Osteocyte (in vitro differentiated cells): ENCODE results near the gene MRPS11. TPM values are rescaled to one million over a fixed set of nuclear protein-coding genes. Genes with fewer than 3 reads are reported as not detected.
"Not testable (repeated sequence)": the region's sequence is repeated elsewhere in the genome, so short reads cannot be mapped to it uniquely, and the experiment has no call there.

Experiments used
- DNase-seq: peaks from one replicate; pipeline ENCODE4 v3.0.0; 2021; ENCODE audit warnings: mixed read lengths; ENCODE audit not compliant: unreplicated experiment; ENCODE audit errors: extremely low spot score
- H3K27ac Mint-ChIP-seq: one replicate; pipeline ENCODE4 v1.8.0; 2021; ENCODE audit warnings: mild to moderate bottlenecking, mixed read lengths; ENCODE audit not compliant: unreplicated experiment
- H3K27me3 Mint-ChIP-seq: one replicate; pipeline ENCODE4 v1.8.0; 2021; ENCODE audit warnings: mixed read lengths; ENCODE audit not compliant: unreplicated experiment
- H3K36me3 Mint-ChIP-seq: one replicate; pipeline ENCODE4 v1.8.0; 2021; ENCODE audit warnings: mixed read lengths; ENCODE audit not compliant: unreplicated experiment
- H3K4me1 Mint-ChIP-seq: one replicate; pipeline ENCODE4 v1.8.0; 2021; ENCODE audit warnings: mixed read lengths; ENCODE audit not compliant: unreplicated experiment
- H3K4me3 Mint-ChIP-seq: one replicate; pipeline ENCODE4 v1.8.0; 2021; ENCODE audit warnings: mild to moderate bottlenecking, moderate library complexity, mixed read lengths; ENCODE audit not compliant: unreplicated experiment
- H3K9me3 Mint-ChIP-seq: one replicate; pipeline ENCODE4 v1.8.0; 2021; ENCODE audit warnings: mixed read lengths; ENCODE audit not compliant: unreplicated experiment
- CTCF ChIP-seq: fragments of 200-600 bp; sonication (generic); IDR thresholded peaks from 2 replicates; pipeline ENCODE4 v1.5.0; 2021; ENCODE audit warnings: antibody characterized with exemption, mild to moderate bottlenecking, moderate library complexity
- total RNA-seq: library from RNA; stranded (reverse); gene quantifications from 2 replicates; pipeline ENCODE4 v1.2.1, GENCODE V29; 2021

Gene MRPS11
- total RNA-seq, 1 donor from 2014 or later = 41.9 TPM

DNA sequence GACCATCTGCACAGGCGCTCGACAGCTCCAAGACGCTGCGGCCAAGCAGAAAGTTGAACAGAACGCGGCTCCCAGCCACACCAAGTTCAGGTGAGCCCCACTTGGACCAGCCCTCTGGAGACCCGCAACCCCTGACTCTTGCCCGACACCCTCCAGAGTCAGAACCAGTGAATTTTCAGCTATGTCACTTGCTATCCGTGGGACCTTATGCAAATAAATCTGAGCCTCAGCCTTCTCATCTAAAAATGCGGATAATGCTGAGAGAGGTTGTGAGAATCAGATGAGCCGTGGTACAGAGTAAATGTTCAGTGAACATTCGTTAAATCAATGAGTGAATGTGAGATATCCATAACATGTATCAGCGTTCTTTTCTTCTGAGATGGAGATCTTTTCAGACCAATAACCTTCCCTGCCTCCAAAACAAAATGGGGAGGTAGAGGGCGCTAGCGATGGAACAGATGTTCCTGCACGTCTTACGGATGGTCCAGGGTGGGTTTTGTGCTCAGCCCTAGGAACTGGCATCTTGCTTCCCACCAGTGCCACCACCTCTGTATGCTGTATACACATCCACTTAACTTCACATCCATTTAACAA is 524 bp downstream of the MRPS11 start:
- Mint-ChIP-seq H3K36me3 (peaks cover 9% of the 10 kb centered on the region), H3K4me3 (peak overlapping the region; percentile 92), H3K9me3 (no peaks in the 10 kb centered on the region), H3K27me3 (no peaks in the 10 kb centered on the region), H3K27ac (peak overlapping the region; percentile 99), H3K4me1 (peaks cover 25% of the 10 kb centered on the region)
- TF ChIP-seq CTCF = peak; percentile 27
- DNase-seq = peak; percentile 44

GRCh38 chr15:88468721-88469120 is 1.2 kb downstream of the MRPS11 start:
- not testable (repeated sequence) for H3K9me3 Mint-ChIP-seq, H3K27me3 Mint-ChIP-seq, H3K36me3 Mint-ChIP-seq, H3K27ac Mint-ChIP-seq
- Mint-ChIP-seq H3K4me1 (peaks cover 25% of the 10 kb centered on the region), H3K4me3 (peak overlapping the region; percentile 92)
- DNase-seq = peak; percentile 34

DNA sequence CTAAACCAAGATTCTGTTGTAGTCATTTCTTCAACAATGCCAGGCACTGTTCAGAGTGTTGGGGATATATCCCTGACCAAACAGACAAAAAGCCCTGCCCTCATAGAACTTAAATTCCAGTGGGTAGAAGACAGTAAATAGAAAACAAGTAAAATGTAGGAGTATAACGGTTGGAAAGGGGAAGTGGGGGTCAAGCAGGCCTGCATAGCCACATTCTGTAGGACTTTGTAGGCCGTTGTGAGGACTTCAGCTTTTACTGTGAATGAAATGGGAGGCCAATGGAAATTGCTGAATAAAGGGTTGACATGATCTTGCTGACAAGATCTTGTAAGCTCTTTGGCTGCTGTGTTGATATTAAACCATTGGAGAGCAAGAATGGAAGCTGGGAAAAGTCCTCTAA is 1.8 kb downstream of the MRPS11 start:
- Mint-ChIP-seq H3K27me3 (no peaks in the 10 kb centered on the region), H3K36me3 (peaks cover 7% of the 10 kb centered on the region), H3K27ac (no peak overlapping the region), H3K9me3 (no peaks in the 10 kb centered on the region), H3K4me3 (no peak overlapping the region), H3K4me1 (peaks cover 25% of the 10 kb centered on the region)
- peak; percentile 5 for DNase-seq
- no peak for TF ChIP-seq CTCF

- TF ChIP-seq CTCF = no peak
- Mint-ChIP-seq H3K36me3 (peaks cover 13% of the 10 kb centered on the region), H3K4me1 (peaks cover 21% of the 10 kb centered on the region), H3K27ac (no peak overlapping the region), H3K9me3 (no peaks in the 10 kb centered on the region), H3K4me3 (no peak overlapping the region), H3K27me3 (no peaks in the 10 kb centered on the region)
- DNase-seq = no peak
Observed at GRCh38 chr15:88470625-88471372, 3.3 kb downstream of the MRPS11 start.

GRCh38 chr15:88472225-88472624 is 4.7 kb downstream of the MRPS11 start:
- Mint-ChIP-seq H3K27me3 (no peaks in the 10 kb centered on the region), H3K27ac (no peak overlapping the region), H3K4me1 (peaks cover 10% of the 10 kb centered on the region), H3K9me3 (no peaks in the 10 kb centered on the region), H3K36me3 (peaks cover 18% of the 10 kb centered on the region), H3K4me3 (no peak overlapping the region)
- no peak for TF ChIP-seq CTCF
- no peak for DNase-seq

DNA sequence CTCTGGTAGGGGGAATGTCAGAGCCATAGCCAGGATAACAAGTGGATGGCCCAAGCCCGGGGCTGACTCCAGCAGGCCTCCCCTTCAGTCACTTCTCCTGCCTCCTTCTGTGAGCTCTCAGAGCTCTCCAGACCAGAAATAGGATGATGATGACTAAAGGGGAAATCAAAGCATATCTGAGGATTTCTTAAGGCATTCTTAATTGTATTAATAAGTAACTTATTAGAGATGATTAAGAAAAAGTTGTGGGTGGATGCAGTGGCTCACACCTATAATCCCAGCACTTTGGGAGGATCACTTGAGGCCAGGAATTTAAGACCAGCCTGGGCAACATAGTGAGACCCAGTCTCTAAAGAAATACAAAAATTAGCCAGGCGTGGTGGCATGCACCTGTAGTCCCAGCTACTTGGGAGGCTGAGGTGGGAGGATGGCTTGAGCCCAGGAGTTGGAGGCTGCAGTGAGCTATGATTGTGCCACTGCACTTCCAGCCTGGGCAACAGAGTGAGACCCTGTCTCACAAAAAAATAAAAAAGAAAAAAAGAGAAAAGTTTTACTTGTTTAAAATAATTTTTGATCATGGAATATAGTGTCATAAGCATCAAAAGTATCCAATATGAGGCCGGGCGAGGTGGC is 6.3 kb downstream of the MRPS11 start:
- peaks cover 21% of the 10 kb centered on the region for H3K36me3 Mint-ChIP-seq
- DNase-seq, H3K27ac Mint-ChIP-seq, H3K27me3 Mint-ChIP-seq, H3K4me3 Mint-ChIP-seq, H3K4me1 Mint-ChIP-seq, H3K9me3 Mint-ChIP-seq: not testable (repeated sequence)
